ENCODE data around the gene CHD5.
A peak's percentile ranks its signal among the peaks of the same experiment; 100 is the strongest.

DNA sequence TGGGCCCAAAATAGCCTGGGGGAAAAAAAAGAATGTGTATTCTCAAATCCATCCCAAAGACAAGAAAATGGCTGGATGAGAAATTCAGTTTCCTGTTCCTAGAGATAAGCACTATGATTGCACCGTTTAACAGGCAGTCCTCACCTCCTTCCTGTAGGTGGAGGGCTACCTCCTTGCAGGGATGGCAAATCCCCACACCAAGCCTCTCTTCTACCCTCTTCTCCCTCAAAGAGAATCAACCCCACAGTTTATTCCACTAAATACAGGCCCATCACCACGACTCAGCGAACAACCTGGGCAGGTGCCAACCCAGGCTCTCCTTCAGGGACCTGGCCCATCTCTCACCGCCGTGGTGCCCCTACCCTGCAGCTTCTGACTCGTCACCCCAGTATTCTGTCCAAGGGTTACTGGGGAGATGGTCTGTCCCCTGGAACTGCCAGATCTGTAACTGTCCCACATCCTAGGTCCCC, 3.4 kb upstream of the CHD5 start:
- TF ChIP-seq, protein P1, sequence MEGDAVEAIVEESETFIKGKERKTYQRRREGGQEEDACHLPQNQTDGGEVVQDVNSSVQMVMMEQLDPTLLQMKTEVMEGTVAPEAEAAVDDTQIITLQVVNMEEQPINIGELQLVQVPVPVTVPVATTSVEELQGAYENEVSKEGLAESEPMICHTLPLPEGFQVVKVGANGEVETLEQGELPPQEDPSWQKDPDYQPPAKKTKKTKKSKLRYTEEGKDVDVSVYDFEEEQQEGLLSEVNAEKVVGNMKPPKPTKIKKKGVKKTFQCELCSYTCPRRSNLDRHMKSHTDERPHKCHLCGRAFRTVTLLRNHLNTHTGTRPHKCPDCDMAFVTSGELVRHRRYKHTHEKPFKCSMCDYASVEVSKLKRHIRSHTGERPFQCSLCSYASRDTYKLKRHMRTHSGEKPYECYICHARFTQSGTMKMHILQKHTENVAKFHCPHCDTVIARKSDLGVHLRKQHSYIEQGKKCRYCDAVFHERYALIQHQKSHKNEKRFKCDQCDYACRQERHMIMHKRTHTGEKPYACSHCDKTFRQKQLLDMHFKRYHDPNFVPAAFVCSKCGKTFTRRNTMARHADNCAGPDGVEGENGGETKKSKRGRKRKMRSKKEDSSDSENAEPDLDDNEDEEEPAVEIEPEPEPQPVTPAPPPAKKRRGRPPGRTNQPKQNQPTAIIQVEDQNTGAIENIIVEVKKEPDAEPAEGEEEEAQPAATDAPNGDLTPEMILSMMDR (IDR thresholded peaks at IDR 0.05) = peak; percentile 64
- TF ChIP-seq SIN3A (IDR thresholded peaks at IDR 0.05; ENCODE audit: borderline replicate concordance, insufficient read depth, low read depth, low read length) (no peak), TCF7L2 (IDR thresholded peaks at IDR 0.05; ENCODE audit: low read depth, low read length) (no peak), POLR2AphosphoS5 (IDR thresholded peaks at IDR 0.05; ENCODE audit: low read depth, low read length) (no peak; the same call in 1 of the 2 replicates)
- TF ChIP-seq, protein P2, sequence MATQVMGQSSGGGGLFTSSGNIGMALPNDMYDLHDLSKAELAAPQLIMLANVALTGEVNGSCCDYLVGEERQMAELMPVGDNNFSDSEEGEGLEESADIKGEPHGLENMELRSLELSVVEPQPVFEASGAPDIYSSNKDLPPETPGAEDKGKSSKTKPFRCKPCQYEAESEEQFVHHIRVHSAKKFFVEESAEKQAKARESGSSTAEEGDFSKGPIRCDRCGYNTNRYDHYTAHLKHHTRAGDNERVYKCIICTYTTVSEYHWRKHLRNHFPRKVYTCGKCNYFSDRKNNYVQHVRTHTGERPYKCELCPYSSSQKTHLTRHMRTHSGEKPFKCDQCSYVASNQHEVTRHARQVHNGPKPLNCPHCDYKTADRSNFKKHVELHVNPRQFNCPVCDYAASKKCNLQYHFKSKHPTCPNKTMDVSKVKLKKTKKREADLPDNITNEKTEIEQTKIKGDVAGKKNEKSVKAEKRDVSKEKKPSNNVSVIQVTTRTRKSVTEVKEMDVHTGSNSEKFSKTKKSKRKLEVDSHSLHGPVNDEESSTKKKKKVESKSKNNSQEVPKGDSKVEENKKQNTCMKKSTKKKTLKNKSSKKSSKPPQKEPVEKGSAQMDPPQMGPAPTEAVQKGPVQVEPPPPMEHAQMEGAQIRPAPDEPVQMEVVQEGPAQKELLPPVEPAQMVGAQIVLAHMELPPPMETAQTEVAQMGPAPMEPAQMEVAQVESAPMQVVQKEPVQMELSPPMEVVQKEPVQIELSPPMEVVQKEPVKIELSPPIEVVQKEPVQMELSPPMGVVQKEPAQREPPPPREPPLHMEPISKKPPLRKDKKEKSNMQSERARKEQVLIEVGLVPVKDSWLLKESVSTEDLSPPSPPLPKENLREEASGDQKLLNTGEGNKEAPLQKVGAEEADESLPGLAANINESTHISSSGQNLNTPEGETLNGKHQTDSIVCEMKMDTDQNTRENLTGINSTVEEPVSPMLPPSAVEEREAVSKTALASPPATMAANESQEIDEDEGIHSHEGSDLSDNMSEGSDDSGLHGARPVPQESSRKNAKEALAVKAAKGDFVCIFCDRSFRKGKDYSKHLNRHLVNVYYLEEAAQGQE (IDR thresholded peaks at IDR 0.05; ENCODE audit: insufficient read depth in 1 of 2, low read depth in 2 of 2, low read length in 1 of 2) = no peak
